Measurements from ENCODE around the gene TATDN2.

DNA sequence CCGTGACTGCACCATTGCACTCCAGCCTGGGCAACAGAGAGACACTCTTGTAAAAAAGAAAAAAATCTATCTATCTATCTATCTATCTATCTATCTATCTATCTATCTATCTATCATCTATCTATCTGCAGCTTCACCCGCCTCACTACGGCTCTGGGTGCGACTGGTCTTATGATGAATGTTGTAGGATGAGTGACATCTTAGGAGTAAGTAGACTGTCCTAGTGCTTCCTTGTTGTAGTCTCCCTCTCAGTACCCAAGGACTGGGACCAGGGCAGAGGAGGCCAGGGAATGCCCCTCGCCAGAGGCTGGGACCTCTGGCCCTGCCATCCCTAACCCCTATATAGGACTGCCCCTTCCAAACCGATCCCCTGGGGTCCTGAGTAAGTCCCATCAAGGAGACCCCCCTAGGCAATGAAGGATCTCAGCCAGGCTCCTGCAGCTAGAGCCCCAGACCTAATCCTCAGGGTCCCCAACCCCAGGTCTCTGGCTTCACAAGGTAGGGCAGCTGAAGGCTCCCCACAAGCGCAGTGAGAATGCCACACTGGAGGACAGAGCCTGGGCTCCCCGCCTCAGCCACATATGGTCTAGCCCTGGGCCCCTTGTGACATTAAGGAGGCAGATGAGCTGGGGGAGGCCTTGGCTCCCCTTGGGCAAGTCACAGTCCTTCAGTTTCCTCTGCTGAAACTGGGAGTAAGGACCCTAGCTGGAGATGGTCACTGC is 73.5 kb downstream of the TATDN2 start:
- TF ChIP-seq CTCF (conservative IDR thresholded peaks at IDR 0.05; ENCODE audit: low read depth, low read length): no peak
- TF ChIP-seq EZH2 (IDR thresholded peaks at IDR 0.05; ENCODE audit: low read length, unreplicated experiment): no peak

Data from PC-3 (cell line).